Measurements from ENCODE around the gene ATOSA.

GRCh38 chr15:52699457-52699856, 20.3 kb upstream of the ATOSA start:
- no peak for TF ChIP-seq STAT6 (CRISPR knock-in tag; conservative IDR thresholded peaks at IDR 0.05; ENCODE audit: low read depth)
- TF ChIP-seq CTCF (IDR thresholded peaks at IDR 0.05): no peak
- no peak for TF ChIP-seq ZNF263 (CRISPR knock-in tag; IDR thresholded peaks at IDR 0.05; ENCODE audit: low read depth)
- TF ChIP-seq KAT7 (CRISPR knock-in tag; IDR thresholded peaks at IDR 0.05; ENCODE audit: borderline replicate concordance): no peak
- TF ChIP-seq ZNF121 (CRISPR knock-in tag; IDR thresholded peaks at IDR 0.05): no peak
- no peak for TF ChIP-seq IRF2 (CRISPR knock-in tag; IDR thresholded peaks at IDR 0.05; ENCODE audit: borderline replicate concordance, low read depth)
- TF ChIP-seq GABPB1 (CRISPR knock-in tag; IDR thresholded peaks at IDR 0.05): no peak
